ENCODE data around the gene BAG1.

Gene BAG1

DNA sequence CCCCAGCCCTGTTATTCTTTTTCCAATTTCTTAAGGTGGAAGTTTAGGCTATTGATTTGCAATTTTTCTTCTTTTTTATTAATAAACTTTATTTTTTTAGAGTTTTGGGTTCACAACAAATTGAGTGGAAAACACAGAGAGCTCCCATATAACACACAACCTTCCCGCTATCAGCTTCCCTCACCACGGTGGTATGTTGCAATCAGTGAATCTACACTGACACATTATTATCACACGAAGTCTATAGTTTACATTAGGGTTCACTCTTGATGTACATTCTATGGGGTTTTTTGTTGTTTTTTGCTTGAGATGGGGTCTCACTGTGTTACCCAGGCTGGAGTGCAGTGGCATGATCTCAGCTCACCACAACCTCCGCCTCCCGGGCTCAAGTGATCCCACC, 21.0 kb upstream of the BAG1 start:
- peaks cover 17 to 21% of the 10 kb centered on the region in 2 experiments for H3K4me1 ChIP-seq (ENCODE audit: control insufficient read depth in 1 of 2, insufficient read depth in 1 of 2, low read depth in 1 of 2, low read length in 1 of 2)
- no peak overlapping the region for H3K27ac ChIP-seq
- no peaks in the 10 kb centered on the region for H3K27me3 ChIP-seq
- peaks cover 36% of the 10 kb centered on the region for H3K36me3 ChIP-seq
- TF ChIP-seq, protein P1, sequence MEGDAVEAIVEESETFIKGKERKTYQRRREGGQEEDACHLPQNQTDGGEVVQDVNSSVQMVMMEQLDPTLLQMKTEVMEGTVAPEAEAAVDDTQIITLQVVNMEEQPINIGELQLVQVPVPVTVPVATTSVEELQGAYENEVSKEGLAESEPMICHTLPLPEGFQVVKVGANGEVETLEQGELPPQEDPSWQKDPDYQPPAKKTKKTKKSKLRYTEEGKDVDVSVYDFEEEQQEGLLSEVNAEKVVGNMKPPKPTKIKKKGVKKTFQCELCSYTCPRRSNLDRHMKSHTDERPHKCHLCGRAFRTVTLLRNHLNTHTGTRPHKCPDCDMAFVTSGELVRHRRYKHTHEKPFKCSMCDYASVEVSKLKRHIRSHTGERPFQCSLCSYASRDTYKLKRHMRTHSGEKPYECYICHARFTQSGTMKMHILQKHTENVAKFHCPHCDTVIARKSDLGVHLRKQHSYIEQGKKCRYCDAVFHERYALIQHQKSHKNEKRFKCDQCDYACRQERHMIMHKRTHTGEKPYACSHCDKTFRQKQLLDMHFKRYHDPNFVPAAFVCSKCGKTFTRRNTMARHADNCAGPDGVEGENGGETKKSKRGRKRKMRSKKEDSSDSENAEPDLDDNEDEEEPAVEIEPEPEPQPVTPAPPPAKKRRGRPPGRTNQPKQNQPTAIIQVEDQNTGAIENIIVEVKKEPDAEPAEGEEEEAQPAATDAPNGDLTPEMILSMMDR (IDR thresholded peaks at IDR 0.05) = no peak
- H3K4me3 ChIP-seq (ENCODE audit: low read depth in 1 of 2, low read length in 1 of 2) = no peak overlapping the region
- H3K9me3 ChIP-seq = no peaks in the 10 kb centered on the region

DNA sequence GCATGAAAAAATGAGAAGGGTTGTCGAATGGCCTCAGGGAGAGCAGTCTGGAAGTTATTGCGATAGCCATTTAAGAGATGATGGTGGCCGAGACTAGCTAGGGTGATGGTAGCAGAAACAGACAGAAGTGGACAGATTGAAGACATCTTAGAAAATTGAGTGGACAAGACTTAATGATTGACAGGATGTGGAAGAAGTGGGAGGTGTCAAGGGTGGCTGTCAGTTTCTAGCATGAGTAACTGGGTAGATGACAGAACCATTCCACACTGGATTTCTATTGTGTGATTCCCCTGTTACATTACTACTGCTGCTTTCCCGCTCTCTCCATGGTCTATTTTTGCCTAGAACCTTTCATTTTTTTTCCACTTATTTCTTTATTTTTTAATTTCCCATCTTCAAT, 13.0 kb upstream of the BAG1 start:
- peaks cover 99% of the 10 kb centered on the region for H3K36me3 ChIP-seq
- H3K27me3 ChIP-seq = no peaks in the 10 kb centered on the region
- H3K4me1 ChIP-seq (ENCODE audit: control insufficient read depth in 1 of 2, insufficient read depth in 1 of 2, low read depth in 1 of 2, low read length in 1 of 2) = no peaks in the 10 kb centered on the region
- no peak overlapping the region for H3K4me3 ChIP-seq (ENCODE audit: low read depth in 1 of 2, low read length in 1 of 2)
- H3K27ac ChIP-seq = no peak overlapping the region
- TF ChIP-seq, protein P1 (IDR thresholded peaks at IDR 0.05) = no peak
- no peaks in the 10 kb centered on the region for H3K9me3 ChIP-seq

DNA sequence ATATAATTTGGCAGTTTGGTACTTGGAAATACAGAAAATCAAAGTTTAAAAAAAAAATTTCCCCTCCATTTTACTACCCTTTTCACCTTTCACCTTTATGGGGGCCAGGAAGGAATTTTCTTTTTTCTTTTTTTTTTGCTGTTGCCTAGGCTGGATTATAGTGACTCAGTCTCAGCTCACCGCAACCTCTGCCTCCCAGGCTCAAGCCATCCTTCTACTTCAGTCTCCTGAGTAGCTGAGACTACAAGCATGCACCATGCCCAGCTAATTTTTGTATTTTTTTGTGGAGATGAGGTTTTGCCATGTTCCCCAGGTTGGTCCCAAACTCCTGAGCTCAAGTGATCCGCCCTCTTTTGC, 9.4 kb upstream of the BAG1 start:
- no peak overlapping the region for H3K27ac ChIP-seq
- H3K27me3 ChIP-seq = no peaks in the 10 kb centered on the region
- H3K4me3 ChIP-seq (ENCODE audit: low read depth in 1 of 2, low read length in 1 of 2) = no peak overlapping the region
- TF ChIP-seq, protein P1 (IDR thresholded peaks at IDR 0.05) = no peak
- no peaks in the 10 kb centered on the region for H3K4me1 ChIP-seq (ENCODE audit: control insufficient read depth in 1 of 2, insufficient read depth in 1 of 2, low read depth in 1 of 2, low read length in 1 of 2)
- no peaks in the 10 kb centered on the region for H3K9me3 ChIP-seq
- H3K36me3 ChIP-seq = peaks cover 100% of the 10 kb centered on the region

DNA sequence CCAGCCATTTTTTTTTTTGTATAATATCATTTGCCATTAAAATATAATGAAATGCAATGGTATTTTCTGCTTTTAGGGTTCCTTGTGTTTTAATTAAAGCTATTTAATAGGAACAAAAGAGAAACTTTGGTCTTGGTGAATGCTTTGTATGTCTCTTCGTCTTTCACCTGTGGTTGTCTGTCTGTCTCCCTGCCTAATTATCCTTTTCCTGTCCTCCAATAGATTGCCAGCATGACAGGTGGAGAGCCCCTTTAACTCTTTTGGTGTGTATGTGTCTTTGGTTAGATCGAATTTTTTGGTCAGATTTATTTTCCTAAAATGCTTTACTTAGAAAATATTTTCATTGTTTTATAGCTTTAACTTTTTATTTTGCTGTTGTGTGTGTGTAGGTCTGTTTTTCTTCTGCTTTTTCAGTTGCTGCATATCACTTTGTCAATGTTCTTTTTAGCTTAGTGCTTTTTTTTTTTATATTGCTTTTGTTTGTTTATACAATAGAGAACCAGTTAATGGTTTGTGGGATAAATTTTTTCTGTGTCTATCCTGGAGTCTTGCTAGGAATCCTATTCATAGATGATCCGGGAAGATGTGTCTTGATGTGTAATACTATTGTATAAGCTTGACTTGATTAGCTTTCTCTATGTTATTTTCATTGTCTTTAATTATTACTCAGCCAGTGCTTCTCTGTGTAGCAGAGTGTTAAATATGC, 8.9 kb upstream of the BAG1 start:
- Histone ChIP-seq H3K36me3 (peaks cover 100% of the 10 kb centered on the region), H3K9me3 (no peaks in the 10 kb centered on the region), H3K27ac (no peak overlapping the region), H3K4me1 (ENCODE audit: control insufficient read depth in 1 of 2, insufficient read depth in 1 of 2, low read depth in 1 of 2, low read length in 1 of 2) (no peaks in the 10 kb centered on the region), H3K27me3 (no peaks in the 10 kb centered on the region), H3K4me3 (ENCODE audit: low read depth in 1 of 2, low read length in 1 of 2) (no peak overlapping the region)
- TF ChIP-seq, protein P1 (IDR thresholded peaks at IDR 0.05) = no peak

DNA sequence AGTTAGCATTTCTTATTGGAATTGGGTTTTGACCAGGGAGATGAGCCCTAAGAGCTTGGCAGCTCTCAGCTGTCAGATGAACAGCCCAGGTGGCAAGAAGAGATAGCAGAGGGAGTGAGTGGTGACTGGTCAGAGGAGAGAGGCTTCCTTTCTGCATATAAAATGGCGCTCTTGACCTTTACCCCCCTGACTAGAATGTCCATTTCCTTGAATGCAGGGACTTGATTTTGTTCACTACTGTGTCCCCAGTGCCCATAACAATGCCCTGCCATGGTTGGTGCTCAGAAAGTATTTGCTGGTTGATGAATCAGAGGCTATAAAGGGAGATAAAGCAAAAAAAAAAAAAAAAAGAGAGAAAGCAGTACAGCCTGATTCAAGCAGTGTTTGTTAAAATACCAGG, 7.6 kb upstream of the BAG1 start:
- Histone ChIP-seq H3K9me3 (no peaks in the 10 kb centered on the region), H3K27me3 (no peaks in the 10 kb centered on the region), H3K27ac (no peak overlapping the region), H3K4me1 (ENCODE audit: control insufficient read depth in 1 of 2, insufficient read depth in 1 of 2, low read depth in 1 of 2, low read length in 1 of 2) (no peaks in the 10 kb centered on the region), H3K4me3 (ENCODE audit: low read depth in 1 of 2, low read length in 1 of 2) (no peak overlapping the region), H3K36me3 (peaks cover 95% of the 10 kb centered on the region)
- TF ChIP-seq, protein P1 (IDR thresholded peaks at IDR 0.05) = no peak

Data from neutrophil (primary cell).